Measurements from ENCODE around the gene SGCD. TPM values are rescaled to one million over a fixed set of nuclear protein-coding genes. Genes with fewer than 3 reads are reported as not detected.

SGCD gene
- 9.2 and 16.5 TPM in 2 replicates for total RNA-seq

DNA sequence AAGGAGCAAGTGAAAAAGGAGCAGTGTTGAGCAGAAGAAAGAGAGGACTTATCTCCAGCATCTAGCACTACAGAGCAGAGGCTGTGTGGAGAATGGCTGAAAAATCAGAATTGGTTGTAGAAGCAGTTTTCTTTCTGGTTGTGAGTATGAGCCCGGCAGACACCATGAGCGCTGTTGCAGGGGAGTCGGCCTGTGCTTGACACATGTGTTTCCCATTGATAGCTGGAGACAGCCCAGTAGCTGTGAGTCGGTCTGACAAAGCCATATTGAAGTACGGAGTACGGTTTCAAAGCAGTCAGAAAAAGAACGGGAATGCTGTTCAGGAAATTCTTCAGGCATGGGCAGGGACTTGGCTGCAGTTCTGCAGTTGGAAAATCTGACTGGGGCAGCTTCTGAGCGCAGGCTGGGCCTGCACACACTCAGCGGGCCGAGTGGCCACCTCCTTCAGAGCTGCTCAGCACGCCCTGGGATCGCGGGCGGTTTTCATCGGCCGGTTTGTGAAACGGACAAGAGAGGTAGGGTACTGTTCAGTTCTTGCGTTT is at the start of gene SGCD:
Gene SGCD, plus strand, starts transcription at position 447 of the 542 bp plus-strand sequence.

Measured in smooth muscle cell of bladder (primary cell).